HepG2 (cell line): ENCODE data around the gene GRAMD1A. TPM values are rescaled to one million over a fixed set of nuclear protein-coding genes. Genes with fewer than 3 reads are reported as not detected.

Source experiments
- ATAC-seq: fragments of 200-7000 bp; cut with Tn5 transposase; 3 replicates; pipeline ENCODE4 v1.9.1; 2020; ENCODE audit warnings: mild to moderate bottlenecking, moderate library complexity
- BruUV-seq: library from RNA; stranded (reverse); fragments of 400-500 nt; replicated peaks from 2 replicates; lab custom pipeline; 2021; lab: Mats Ljungman, UMichigan
- CTCF ChIA-PET: fragments of 300-600 bp; formaldehyde crosslinking; extraction: SDS; loops from one replicate; lab custom pipeline; 2021; ENCODE audit warnings: low total read pairs, inconsistent platforms, low intra/inter-chr PET ratio; lab: Yijun Ruan, JAX
- POLR2A ChIA-PET: fragments of 350-600 bp; sonication (Branson Sonifier 250); formaldehyde crosslinking; loops from one replicate; lab custom pipeline; 2020; ENCODE audit warnings: antibody characterized with exemption, inconsistent platforms; lab: Yijun Ruan, JAX
- DNase-seq: peaks from one replicate; pipeline ENCODE4 v3.0.0-alpha.2; 2015; ENCODE audit warnings: low spot score
- FAIRE-seq: peaks from 3 replicates; lab custom pipeline; 2011; peaks lifted over from hg19 to GRCh38; lab: Jason Lieb, UNC
- H2AFZ ChIP-seq: one replicate; pipeline ENCODE4 v1.6.1; 2011; ENCODE audit warnings: low read length, inconsistent platforms
- H3K27ac ChIP-seq: fragments of 300-600 bp; 3 replicates; pipeline ENCODE4 v1.8.0; 2011; ENCODE audit warnings: mixed run types, mild to moderate bottlenecking, mixed read lengths, low read length, inconsistent platforms; ENCODE audit not compliant: insufficient read depth; ENCODE audit errors: extremely low read length
- H3K27me3 ChIP-seq, 2 experiments: fragments of 200-600 bp in 1 of 2; 2 replicates in 1 of 2; 3 replicates in 1 of 2; pipeline versions ENCODE4 v1.6.0 to v1.8.0; 2011; ENCODE audit warnings: low read length in 2 of 2, mild to moderate bottlenecking in 2 of 2, moderate library complexity in 2 of 2, inconsistent platforms in 1 of 2; ENCODE audit not compliant: insufficient read depth in 2 of 2, control insufficient read depth in 1 of 2
- H3K36me3 ChIP-seq, 2 experiments: fragments of 200-600 bp in 1 of 2; replicated peaks in 1 of 2; 2 replicates in 1 of 2; 3 replicates in 1 of 2; pipeline versions ENCODE4 v1.5.1 to v1.8.0; 2011; ENCODE audit warnings: low read length in 2 of 2, inconsistent platforms in 1 of 2; ENCODE audit not compliant: insufficient read depth in 2 of 2, control insufficient read depth in 1 of 2
- H3K4me1 ChIP-seq: 2 replicates; pipeline ENCODE4 v1.5.1; 2012; ENCODE audit warnings: low read length, inconsistent platforms; ENCODE audit not compliant: insufficient read depth
- H3K4me2 ChIP-seq: 2 replicates; pipeline ENCODE4 v1.6.0; 2011; ENCODE audit warnings: low read depth, low read length, inconsistent platforms
- H3K4me3 ChIP-seq, 3 experiments: fragments of 200-600 bp in 1 of 3; sonication (generic), shearing (Covaris generic) in 1 of 3; replicated peaks in 1 of 3; 2 replicates each; pipeline ENCODE4 v1.5.1; 2011 to 2016; ENCODE audit warnings: low read length in 3 of 3, inconsistent platforms in 2 of 3, low read depth in 2 of 3, mild to moderate bottlenecking in 2 of 3, control low read depth in 1 of 3, mixed read lengths in 1 of 3; ENCODE audit not compliant: insufficient read depth in 1 of 3
- H3K79me2 ChIP-seq: one replicate; pipeline ENCODE4 v1.6.1; 2011; ENCODE audit warnings: low read length, inconsistent platforms; ENCODE audit not compliant: insufficient read depth
- H3K9ac ChIP-seq: 2 replicates; pipeline ENCODE4 v1.6.0; 2011; ENCODE audit warnings: mild to moderate bottlenecking, low read depth, low read length, inconsistent platforms; ENCODE audit not compliant: insufficient read depth
- H3K9me3 ChIP-seq: 2 replicates; pipeline ENCODE4 v1.5.1; 2012; ENCODE audit warnings: mild to moderate bottlenecking, low read length
- H4K20me1 ChIP-seq: 2 replicates; pipeline ENCODE4 v1.6.0; 2011; ENCODE audit warnings: inconsistent platforms, mild to moderate bottlenecking, low read length, moderate library complexity; ENCODE audit not compliant: insufficient read depth
- ERF ChIP-seq: IDR thresholded peaks from 2 replicates; pipeline ENCODE4 v1.6.1; 2018; ENCODE audit warnings: missing biosample characterization, missing genetic modification reagents
- HNRNPK ChIP-seq: fragments of 200-400 bp; formaldehyde crosslinking; IDR thresholded peaks from 2 replicates; pipeline ENCODE4 v1.6.1; 2018; ENCODE audit warnings: low read length, low read depth, moderate library complexity, mild to moderate bottlenecking; ENCODE audit not compliant: poor library complexity, severe bottlenecking
- ISL2 ChIP-seq: sonication (generic); formaldehyde crosslinking; IDR thresholded peaks from 2 replicates; pipeline ENCODE4 v1.5.0; 2020; ENCODE audit warnings: missing genetic modification reagents
- MAF1 ChIP-seq: sonication (generic); formaldehyde crosslinking; IDR thresholded peaks from 2 replicates; pipeline ENCODE4 v1.5.0; 2020; ENCODE audit warnings: missing genetic modification reagents, borderline replicate concordance
- MED1 ChIP-seq: sonication (generic); formaldehyde crosslinking; IDR thresholded peaks from 2 replicates; pipeline ENCODE4 v1.4.0; 2020; ENCODE audit warnings: missing genetic modification reagents
- NONO ChIP-seq, 2 experiments: fragments of 450-650 bp in 1 of 2; sonication (generic) in 1 of 2; formaldehyde crosslinking in 1 of 2; IDR thresholded peaks in 1 of 2; conservative IDR thresholded peaks in 1 of 2; 2 replicates each; pipeline versions ENCODE4 v1.6.1 to v1.8.0; 2017 to 2022; ENCODE audit warnings: mild to moderate bottlenecking in 1 of 2, missing genetic modification reagents in 1 of 2, moderate library complexity in 1 of 2
- RARA ChIP-seq: IDR thresholded peaks from 2 replicates; pipeline ENCODE4 v1.6.1; 2016; ENCODE audit warnings: missing genetic modification reagents, missing compliant biosample characterization
- RBM22 ChIP-seq: fragments of 200-400 bp; formaldehyde crosslinking; optimal IDR thresholded peaks from 2 replicates; pipeline ENCODE3; 2017; ENCODE audit warnings: mild to moderate bottlenecking, low read length, moderate library complexity
- SOX6 ChIP-seq, 2 experiments: fragments of 450-650 bp in 1 of 2; sonication (generic) in 1 of 2; formaldehyde crosslinking in 1 of 2; IDR thresholded peaks; 2 replicates each; pipeline versions ENCODE4 v1.4.0 to v1.6.1; 2017 to 2020; ENCODE audit warnings: antibody characterized with exemption in 1 of 2, mild to moderate bottlenecking in 1 of 2, missing genetic modification reagents in 1 of 2
- SP4 ChIP-seq: sonication (generic); formaldehyde crosslinking; IDR thresholded peaks from 2 replicates; pipeline ENCODE4 v1.8.1; 2023; ENCODE audit warnings: mild to moderate bottlenecking, missing genetic modification reagents
- ZBTB38 ChIP-seq: sonication (generic); formaldehyde crosslinking; IDR thresholded peaks from 2 replicates; pipeline ENCODE4 v1.5.1; 2020; ENCODE audit warnings: mild to moderate bottlenecking, missing genetic modification reagents
- ZFP91 ChIP-seq: sonication (generic); formaldehyde crosslinking; IDR thresholded peaks from 2 replicates; pipeline ENCODE4 v1.9.0; 2022; ENCODE audit warnings: missing genetic modification reagents, mild to moderate bottlenecking, borderline replicate concordance
- ZNF713 ChIP-seq: sonication (generic); formaldehyde crosslinking; IDR thresholded peaks from 2 replicates; pipeline ENCODE4 v1.4.0; 2020; ENCODE audit warnings: mild to moderate bottlenecking, missing genetic modification reagents
- ZSCAN21 ChIP-seq: sonication (generic); formaldehyde crosslinking; IDR thresholded peaks from 2 replicates; pipeline ENCODE4 v1.8.0; 2022; ENCODE audit warnings: mild to moderate bottlenecking, missing genetic modification reagents, moderate library complexity, borderline replicate concordance
- WGBS: methylation state at CpG from one replicate; pipeline ENCODE4 v1.1.6; 2017; ENCODE audit warnings: low lambda C conversion rate; 5-methylcytosine and 5-hydroxymethylcytosine counted together
- in situ Hi-C: cut with HindIII; loops from 2 replicates; pipeline ENCODE4 v1.10.0; 2017; ENCODE audit warnings: low pct_unique_long_range_greater_than_20kb; ENCODE audit not compliant: extremely low pct_ligation_motif_present
- intact Hi-C: fragments of 100-400 bp; cut with micrococcal nuclease; formaldehyde crosslinking; loops from one replicate; pipeline ENCODE4 v1.10.0; 2022; ENCODE audit not compliant: unreplicated experiment
- polyA plus RNA-seq, 8 experiments: library from polyadenylated mRNA; depleted of rRNA in 3 of 8; stranded (reverse) in 7 of 8; unstranded in 1 of 8; fragments of >200 nt; fragmentation: Illumina TruSeq in 4 of 8; extraction: Trizol in 4 of 8; gene quantifications; 2 replicates each; pipeline versions ENCODE4 v1.2.1 to v1.2.3, GENCODE V29; 2011 to 2016; ENCODE audit warnings: low read depth in 4 of 8, missing spikeins in 1 of 8, mixed read lengths in 1 of 8; ENCODE audit not compliant: insufficient read depth in 1 of 8
- total RNA-seq, 5 experiments: library from RNA; depleted of rRNA; stranded (reverse); fragments of >200 nt; fragmentation: Illumina TruSeq; extraction: Trizol; gene quantifications; 2 replicates each; pipeline ENCODE4 v1.2.3, GENCODE V29; 2016; ENCODE audit warnings: low read depth in 1 of 5
- TF ChIP-seq, protein P1 (sequence below): sonication (generic); formaldehyde crosslinking; IDR thresholded peaks from 2 replicates; pipeline ENCODE4 v1.4.0; 2020; ENCODE audit warnings: mild to moderate bottlenecking, missing genetic modification reagents

Gene GRAMD1A
- total and polyA plus RNA-seq, 2 of the 13 experiments (the other 11 are each of a cell fraction or from before 2014, with no cell fraction given) = 14.7 to 181 TPM

GRCh38 chr19:35013041-35013819 lies 13.1 kb downstream of the GRAMD1A start:
- in situ Hi-C loops = loop anchor here (5.0 kb wide), 1 partner anchor 41 kb away; no protein-coding TSS in a partner anchor
- DNase-seq (peak; percentile 48), FAIRE-seq (peak; percentile 23), ATAC-seq (peak; percentile 73)
- Histone ChIP-seq H4K20me1 (peaks cover 13% of the 10 kb centered on the region; the same call in 1 of the 2 replicates), H3K27me3 (no peaks in the 10 kb centered on the region), H3K9ac (no peak overlapping the region), H3K4me1 (0 out of 2 replicates have a peak, but pooled peaks cover 9% of the 10 kb centered on the region), H3K27ac (no peak overlapping the region), H3K36me3 (peaks cover 28 to 68% of the 10 kb centered on the region in 2 experiments), H3K4me2 (no peak overlapping the region), H3K4me3 (no peak overlapping the region), H3K79me2 (no peaks in the 10 kb centered on the region), H2AFZ (no peak overlapping the region), H3K9me3 (no peaks in the 10 kb centered on the region)
- intact Hi-C loops = loop anchor here (1.0 kb wide), 1 partner anchor 40 kb away; no protein-coding TSS in a partner anchor
- ChIA-PET POLR2A (interaction anchor here (0.5 to 1.6 kb wide), 3 partner anchors 18 to 39 kb away, joined by 3 to 4 read pairs (median 4); partner anchors contain the start of gene HPN), CTCF (interaction anchor here (1.0 to 3.4 kb wide), 3 partner anchors 11 to 40 kb away, joined by 3 to 99 read pairs (median 4); no protein-coding TSS in a partner anchor)
- BruUV-seq = no TSS peak
- 89% methylated on average over 27 of the region's 32 CpGs for WGBS
- peak; percentile 49 for TF ChIP-seq MED1
- TF ChIP-seq ZSCAN21 = 0 out of 2 replicates have a peak, but pooled peaks have one; percentile 49
- TF ChIP-seq MAF1 (CRISPR knock-in tag) = 0 out of 2 replicates have a peak, but pooled peaks have one; percentile 37
- peak; percentile 75 for TF ChIP-seq ZFP91 (CRISPR knock-in tag)
- TF ChIP-seq SOX6 (IDR thresholded peaks at IDR 0.05) = no peak
- peak; percentile 32; the same call in 1 of the 2 replicates for TF ChIP-seq SOX6 (CRISPR knock-in tag; IDR thresholded peaks at IDR 0.05)
- TF ChIP-seq, protein P1, sequence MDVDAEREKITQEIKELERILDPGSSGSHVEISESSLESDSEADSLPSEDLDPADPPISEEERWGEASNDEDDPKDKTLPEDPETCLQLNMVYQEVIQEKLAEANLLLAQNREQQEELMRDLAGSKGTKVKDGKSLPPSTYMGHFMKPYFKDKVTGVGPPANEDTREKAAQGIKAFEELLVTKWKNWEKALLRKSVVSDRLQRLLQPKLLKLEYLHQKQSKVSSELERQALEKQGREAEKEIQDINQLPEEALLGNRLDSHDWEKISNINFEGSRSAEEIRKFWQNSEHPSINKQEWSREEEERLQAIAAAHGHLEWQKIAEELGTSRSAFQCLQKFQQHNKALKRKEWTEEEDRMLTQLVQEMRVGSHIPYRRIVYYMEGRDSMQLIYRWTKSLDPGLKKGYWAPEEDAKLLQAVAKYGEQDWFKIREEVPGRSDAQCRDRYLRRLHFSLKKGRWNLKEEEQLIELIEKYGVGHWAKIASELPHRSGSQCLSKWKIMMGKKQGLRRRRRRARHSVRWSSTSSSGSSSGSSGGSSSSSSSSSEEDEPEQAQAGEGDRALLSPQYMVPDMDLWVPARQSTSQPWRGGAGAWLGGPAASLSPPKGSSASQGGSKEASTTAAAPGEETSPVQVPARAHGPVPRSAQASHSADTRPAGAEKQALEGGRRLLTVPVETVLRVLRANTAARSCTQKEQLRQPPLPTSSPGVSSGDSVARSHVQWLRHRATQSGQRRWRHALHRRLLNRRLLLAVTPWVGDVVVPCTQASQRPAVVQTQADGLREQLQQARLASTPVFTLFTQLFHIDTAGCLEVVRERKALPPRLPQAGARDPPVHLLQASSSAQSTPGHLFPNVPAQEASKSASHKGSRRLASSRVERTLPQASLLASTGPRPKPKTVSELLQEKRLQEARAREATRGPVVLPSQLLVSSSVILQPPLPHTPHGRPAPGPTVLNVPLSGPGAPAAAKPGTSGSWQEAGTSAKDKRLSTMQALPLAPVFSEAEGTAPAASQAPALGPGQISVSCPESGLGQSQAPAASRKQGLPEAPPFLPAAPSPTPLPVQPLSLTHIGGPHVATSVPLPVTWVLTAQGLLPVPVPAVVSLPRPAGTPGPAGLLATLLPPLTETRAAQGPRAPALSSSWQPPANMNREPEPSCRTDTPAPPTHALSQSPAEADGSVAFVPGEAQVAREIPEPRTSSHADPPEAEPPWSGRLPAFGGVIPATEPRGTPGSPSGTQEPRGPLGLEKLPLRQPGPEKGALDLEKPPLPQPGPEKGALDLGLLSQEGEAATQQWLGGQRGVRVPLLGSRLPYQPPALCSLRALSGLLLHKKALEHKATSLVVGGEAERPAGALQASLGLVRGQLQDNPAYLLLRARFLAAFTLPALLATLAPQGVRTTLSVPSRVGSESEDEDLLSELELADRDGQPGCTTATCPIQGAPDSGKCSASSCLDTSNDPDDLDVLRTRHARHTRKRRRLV (CRISPR knock-in tag) = 0 out of 2 replicates have a peak, but pooled peaks have one; percentile 39
- TF ChIP-seq RBM22 = peak; percentile 96
- TF ChIP-seq ZBTB38 = peak; percentile 58; the same call in 1 of the 2 replicates
- TF ChIP-seq NONO (IDR thresholded peaks at IDR 0.05) = no peak
- TF ChIP-seq NONO (CRISPR knock-in tag; conservative IDR thresholded peaks at IDR 0.05) = 0 out of 2 replicates have a peak, but pooled peaks have one; percentile 34
- peak; percentile 28; the same call in 1 of the 2 replicates for TF ChIP-seq RARA (CRISPR knock-in tag)
- TF ChIP-seq ZNF713 (CRISPR knock-in tag) = peak; percentile 68; the same call in 1 of the 2 replicates
- peak; percentile 61; the same call in 1 of the 2 replicates for TF ChIP-seq ERF (CRISPR knock-in tag)
- TF ChIP-seq HNRNPK = peak; percentile 27
- 0 out of 2 replicates have a peak, but pooled peaks have one; percentile 43 for TF ChIP-seq ISL2
- peak; percentile 30; the same call in 1 of the 2 replicates for TF ChIP-seq SP4
